DMS53 treated with DMSO at 0.1 percent for 48 hours (cell line): ENCODE results near the gene RMI1.
"Not testable (repeated sequence)": the region's sequence is repeated elsewhere in the genome, so short reads cannot be mapped to it uniquely, and the experiment has no call there.

Experiments used
- DNase-seq: peaks from one replicate; lab custom pipeline; 2025; ENCODE audit not compliant: unreplicated experiment; lab: John Stamatoyannopoulos, UW

The RMI1 gene

GRCh38 chr9:83980395-83981125, at the start of gene RMI1:
Gene RMI1 (plus strand): TSS chr9:83980805. CDS start chr9:84000987, 20,182 bp downstream.
- peak; percentile 87 for DNase-seq

- no peak for DNase-seq
Measured at GRCh38 chr9:83930881-83931280, 49.7 kb upstream of the RMI1 start.

GRCh38 chr9:83932011-83932410, 48.6 kb upstream of the RMI1 start:
- no peak for DNase-seq

- no peak for DNase-seq
Measured at GRCh38 chr9:83932851-83933250, 47.8 kb upstream of the RMI1 start.

GRCh38 chr9:83933790-83934189, 46.8 kb upstream of the RMI1 start:
- no peak for DNase-seq

- no peak for DNase-seq
Measured at GRCh38 chr9:83934569-83935275, 45.9 kb upstream of the RMI1 start.

GRCh38 chr9:83935276-83935935, 45.2 kb upstream of the RMI1 start:
- DNase-seq: no peak

- DNase-seq: no peak
Measured at GRCh38 chr9:83936523-83936922, 44.1 kb upstream of the RMI1 start.

GRCh38 chr9:83937861-83938455, 42.6 kb upstream of the RMI1 start:
- DNase-seq: peak; percentile 38

- DNase-seq: no peak
Measured at GRCh38 chr9:83940590-83941303, 39.9 kb upstream of the RMI1 start.

- DNase-seq: not testable (repeated sequence)
Measured at GRCh38 chr9:83948096-83948495, 32.5 kb upstream of the RMI1 start.

GRCh38 chr9:83956086-83956435, 24.5 kb upstream of the RMI1 start:
- DNase-seq: peak; percentile 27

- DNase-seq: peak; percentile 41
Measured at GRCh38 chr9:83956436-83957247, 24.0 kb upstream of the RMI1 start.

- no peak for DNase-seq
Measured at GRCh38 chr9:83957248-83957513, 23.4 kb upstream of the RMI1 start.

- peak; percentile 51 for DNase-seq
Measured at GRCh38 chr9:83959061-83959460, 21.5 kb upstream of the RMI1 start.

- DNase-seq: no peak
Measured at GRCh38 chr9:83960991-83961390, 19.6 kb upstream of the RMI1 start.

GRCh38 chr9:83962165-83962564, 18.4 kb upstream of the RMI1 start:
- no peak for DNase-seq

- peak; percentile 33 for DNase-seq
Measured at GRCh38 chr9:83964973-83965349, 15.6 kb upstream of the RMI1 start.

GRCh38 chr9:83965350-83966208, 15.0 kb upstream of the RMI1 start:
- DNase-seq: no peak

- DNase-seq: no peak
Measured at GRCh38 chr9:83966209-83966582, 14.4 kb upstream of the RMI1 start.
